ENCODE measurements around the gene ARL3. TPM values are rescaled to one million over a fixed set of nuclear protein-coding genes. Genes with fewer than 3 reads are reported as not detected.

The ARL3 gene
- total RNA-seq, 1 donor from 2014 or later, result 7.3 TPM

DNA sequence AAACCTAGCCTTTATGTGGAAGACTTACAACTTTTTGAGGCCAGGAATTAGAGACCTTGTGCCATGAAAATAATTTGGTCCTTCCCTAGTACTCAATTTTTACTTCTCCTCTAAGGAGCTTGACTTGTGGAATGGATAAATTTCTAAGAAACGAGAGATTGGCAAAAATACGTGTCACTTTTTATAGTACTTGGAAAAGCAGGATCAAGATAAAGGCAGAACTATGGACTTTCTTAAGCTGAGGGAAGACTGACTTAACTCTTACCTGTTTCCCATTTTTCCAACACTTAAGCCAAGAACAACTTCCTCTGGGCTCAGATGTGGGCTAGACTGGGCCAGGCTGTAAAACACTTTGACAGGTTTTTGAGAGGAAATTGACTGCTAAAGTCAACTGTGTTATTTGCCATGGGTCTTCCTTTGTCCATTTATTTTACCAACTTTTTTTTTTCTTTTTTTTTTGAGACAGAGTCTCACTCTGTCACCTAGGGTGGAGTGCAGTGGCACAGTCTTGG, 27.6 kb upstream of the ARL3 start:
- TF ChIP-seq, protein P1, sequence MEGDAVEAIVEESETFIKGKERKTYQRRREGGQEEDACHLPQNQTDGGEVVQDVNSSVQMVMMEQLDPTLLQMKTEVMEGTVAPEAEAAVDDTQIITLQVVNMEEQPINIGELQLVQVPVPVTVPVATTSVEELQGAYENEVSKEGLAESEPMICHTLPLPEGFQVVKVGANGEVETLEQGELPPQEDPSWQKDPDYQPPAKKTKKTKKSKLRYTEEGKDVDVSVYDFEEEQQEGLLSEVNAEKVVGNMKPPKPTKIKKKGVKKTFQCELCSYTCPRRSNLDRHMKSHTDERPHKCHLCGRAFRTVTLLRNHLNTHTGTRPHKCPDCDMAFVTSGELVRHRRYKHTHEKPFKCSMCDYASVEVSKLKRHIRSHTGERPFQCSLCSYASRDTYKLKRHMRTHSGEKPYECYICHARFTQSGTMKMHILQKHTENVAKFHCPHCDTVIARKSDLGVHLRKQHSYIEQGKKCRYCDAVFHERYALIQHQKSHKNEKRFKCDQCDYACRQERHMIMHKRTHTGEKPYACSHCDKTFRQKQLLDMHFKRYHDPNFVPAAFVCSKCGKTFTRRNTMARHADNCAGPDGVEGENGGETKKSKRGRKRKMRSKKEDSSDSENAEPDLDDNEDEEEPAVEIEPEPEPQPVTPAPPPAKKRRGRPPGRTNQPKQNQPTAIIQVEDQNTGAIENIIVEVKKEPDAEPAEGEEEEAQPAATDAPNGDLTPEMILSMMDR (IDR thresholded peaks at IDR 0.05), result no peak
- no peak for ATAC-seq
- DNase-seq, result no peak
- Histone ChIP-seq H3K27ac (no peak overlapping the region), H3K4me1 (peaks cover 29% of the 10 kb centered on the region), H3K27me3 (ENCODE audit: low read depth) (no peaks in the 10 kb centered on the region), H3K36me3 (peaks cover 6% of the 10 kb centered on the region), H3K4me3 (no peak overlapping the region), H3K9me3 (no peaks in the 10 kb centered on the region)
- intact Hi-C loops (cut with DNase I), result no loop called here

DNA sequence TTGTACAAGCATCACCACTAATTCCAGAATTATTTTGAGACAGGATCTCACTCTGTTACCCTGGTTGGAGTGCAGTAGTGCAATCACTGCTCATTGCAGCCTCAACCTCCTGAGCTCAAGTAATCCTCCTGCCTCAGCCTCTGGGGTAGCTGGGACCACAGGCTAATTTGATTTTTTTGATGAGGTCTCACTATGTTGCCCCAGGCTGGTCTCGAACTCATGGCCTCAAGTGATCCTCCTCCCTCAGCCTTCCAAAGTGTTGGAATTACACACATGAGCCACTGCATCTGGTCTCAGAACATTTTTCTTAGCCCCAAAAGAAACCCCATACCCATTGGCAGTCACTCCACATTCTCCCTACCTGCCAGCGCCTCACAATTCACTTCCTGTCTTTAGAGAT, 26.0 kb upstream of the ARL3 start:
- ATAC-seq (no peak), DNase-seq (no peak)
- Histone ChIP-seq H3K27ac (no peak overlapping the region), H3K27me3 (ENCODE audit: low read depth) (no peaks in the 10 kb centered on the region), H3K9me3 (no peaks in the 10 kb centered on the region), H3K4me3 (no peak overlapping the region), H3K36me3 (peaks cover 6% of the 10 kb centered on the region), H3K4me1 (peaks cover 24% of the 10 kb centered on the region)
- TF ChIP-seq, protein P1 (IDR thresholded peaks at IDR 0.05), result no peak
- intact Hi-C loops (cut with DNase I), result no loop called here

DNA sequence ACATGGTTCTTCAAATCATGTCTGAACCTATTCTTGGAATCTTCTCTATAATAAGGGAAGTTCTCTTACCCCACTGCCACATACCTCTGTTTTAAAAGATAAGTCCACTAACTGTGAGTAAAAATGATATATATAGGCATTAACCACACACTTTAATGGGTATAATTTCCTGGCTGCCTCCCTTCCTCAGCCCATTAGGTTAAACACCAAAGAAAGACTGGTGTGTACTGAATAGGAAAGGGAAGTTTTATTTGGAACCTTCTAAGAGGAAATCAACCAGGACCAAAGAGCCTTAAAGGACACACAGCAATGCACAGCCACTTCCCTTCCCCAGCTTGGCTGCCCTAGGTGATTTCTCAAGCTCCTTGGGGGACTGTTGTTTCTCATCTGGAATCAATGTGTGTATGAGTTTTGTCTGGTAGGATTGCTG, 24.5 kb upstream of the ARL3 start:
- H3K4me1 ChIP-seq, result peaks cover 15% of the 10 kb centered on the region
- intact Hi-C loops (cut with DNase I), result no loop called here
- peaks cover 14% of the 10 kb centered on the region for H3K36me3 ChIP-seq
- H3K27me3 ChIP-seq (ENCODE audit: low read depth), result no peaks in the 10 kb centered on the region
- TF ChIP-seq, protein P1 (IDR thresholded peaks at IDR 0.05), result no peak
- no peak overlapping the region for H3K4me3 ChIP-seq
- no peaks in the 10 kb centered on the region for H3K9me3 ChIP-seq
- ATAC-seq, result no peak
- no peak for DNase-seq
- peak overlapping the region; percentile 44 for H3K27ac ChIP-seq

DNA sequence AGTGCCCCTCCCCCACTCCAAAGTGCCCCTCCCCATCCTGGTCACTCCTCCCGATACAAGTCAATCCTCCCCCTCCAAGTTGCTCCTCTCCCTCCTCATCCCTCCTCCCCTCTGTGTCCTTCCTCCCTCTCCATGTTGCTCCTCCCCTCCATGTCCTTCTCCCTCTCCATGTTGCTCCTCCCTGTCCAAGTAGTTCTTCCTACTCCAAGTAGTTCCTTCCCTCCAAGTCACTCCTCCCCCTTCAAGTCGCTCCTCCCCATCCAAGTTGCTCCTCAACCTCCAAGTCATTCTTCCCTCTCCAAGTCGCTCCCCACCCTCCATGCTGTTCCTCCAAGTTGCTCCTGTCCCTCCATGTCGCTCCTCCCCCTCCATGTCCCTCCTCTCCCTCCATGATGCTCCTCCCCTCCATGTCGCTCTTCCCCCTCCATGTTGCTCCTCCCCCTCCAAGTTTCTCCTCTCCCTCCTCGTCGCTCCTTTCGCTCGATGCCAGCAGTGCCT, 20.9 kb upstream of the ARL3 start:
- H3K36me3 ChIP-seq, result peaks cover 33% of the 10 kb centered on the region
- H3K9me3 ChIP-seq, result no peaks in the 10 kb centered on the region
- ATAC-seq (peak; percentile 9 to 22), DNase-seq (no peak)
- intact Hi-C loops (cut with DNase I), result no loop called here
- peaks cover 9% of the 10 kb centered on the region for H3K4me1 ChIP-seq
- H3K27me3 ChIP-seq (ENCODE audit: low read depth), result no peaks in the 10 kb centered on the region
- TF ChIP-seq, protein P1 (IDR thresholded peaks at IDR 0.05), result no peak
- no peak overlapping the region for H3K27ac ChIP-seq
- no peak overlapping the region for H3K4me3 ChIP-seq

GRCh38 chr10:102732661-102733060, 18.5 kb upstream of the ARL3 start:
- ATAC-seq, result no peak
- DNase-seq, result no peak
- TF ChIP-seq, protein P1 (IDR thresholded peaks at IDR 0.05), result no peak
- H3K4me3 ChIP-seq, result no peak overlapping the region
- no peak overlapping the region for H3K27ac ChIP-seq
- H3K4me1 ChIP-seq, result peaks cover 15% of the 10 kb centered on the region
- intact Hi-C loops (cut with DNase I), result no loop called here
- no peaks in the 10 kb centered on the region for H3K9me3 ChIP-seq
- no peaks in the 10 kb centered on the region for H3K27me3 ChIP-seq (ENCODE audit: low read depth)
- H3K36me3 ChIP-seq, result peaks cover 37% of the 10 kb centered on the region
